GM12872 (cell line): ENCODE data around the gene SEC14L5.
A peak's percentile ranks its signal among the peaks of the same experiment; 100 is the strongest.

Experiments used
- TF ChIP-seq, protein P1 (sequence below): IDR thresholded peaks from 3 replicates; pipeline ENCODE4 v1.5.1; 2011; ENCODE audit warnings: low read depth, mild to moderate bottlenecking, low read length, moderate library complexity; ENCODE audit not compliant: insufficient read depth

SEC14L5 gene

DNA sequence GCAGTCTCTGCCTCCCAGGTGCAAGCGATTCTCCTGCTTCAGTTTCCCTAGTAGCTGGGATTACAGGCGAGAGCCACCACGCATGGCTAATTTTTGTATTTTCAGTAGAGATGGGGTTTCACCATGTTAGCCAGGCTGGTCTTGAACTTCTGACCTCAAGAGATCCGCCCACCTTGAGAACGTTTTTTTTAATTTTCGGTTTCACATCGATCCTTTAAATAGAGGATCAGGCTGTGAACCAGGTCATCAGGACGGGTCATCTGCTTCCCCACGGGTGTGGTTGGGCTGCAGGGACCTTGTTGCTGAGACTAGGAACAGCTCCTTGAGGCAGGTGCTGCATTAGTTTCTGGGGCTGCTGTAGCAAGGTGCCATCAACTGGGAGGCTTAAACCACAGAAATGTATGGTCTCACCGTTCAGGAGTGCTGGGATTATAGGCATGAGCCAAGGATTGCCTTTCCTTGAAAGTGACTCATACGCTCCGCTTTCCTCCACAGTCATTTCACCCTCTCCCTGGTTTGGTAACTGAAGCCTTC, 83.5 kb downstream of the SEC14L5 start:
- TF ChIP-seq, protein P1, sequence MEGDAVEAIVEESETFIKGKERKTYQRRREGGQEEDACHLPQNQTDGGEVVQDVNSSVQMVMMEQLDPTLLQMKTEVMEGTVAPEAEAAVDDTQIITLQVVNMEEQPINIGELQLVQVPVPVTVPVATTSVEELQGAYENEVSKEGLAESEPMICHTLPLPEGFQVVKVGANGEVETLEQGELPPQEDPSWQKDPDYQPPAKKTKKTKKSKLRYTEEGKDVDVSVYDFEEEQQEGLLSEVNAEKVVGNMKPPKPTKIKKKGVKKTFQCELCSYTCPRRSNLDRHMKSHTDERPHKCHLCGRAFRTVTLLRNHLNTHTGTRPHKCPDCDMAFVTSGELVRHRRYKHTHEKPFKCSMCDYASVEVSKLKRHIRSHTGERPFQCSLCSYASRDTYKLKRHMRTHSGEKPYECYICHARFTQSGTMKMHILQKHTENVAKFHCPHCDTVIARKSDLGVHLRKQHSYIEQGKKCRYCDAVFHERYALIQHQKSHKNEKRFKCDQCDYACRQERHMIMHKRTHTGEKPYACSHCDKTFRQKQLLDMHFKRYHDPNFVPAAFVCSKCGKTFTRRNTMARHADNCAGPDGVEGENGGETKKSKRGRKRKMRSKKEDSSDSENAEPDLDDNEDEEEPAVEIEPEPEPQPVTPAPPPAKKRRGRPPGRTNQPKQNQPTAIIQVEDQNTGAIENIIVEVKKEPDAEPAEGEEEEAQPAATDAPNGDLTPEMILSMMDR: no peak

DNA sequence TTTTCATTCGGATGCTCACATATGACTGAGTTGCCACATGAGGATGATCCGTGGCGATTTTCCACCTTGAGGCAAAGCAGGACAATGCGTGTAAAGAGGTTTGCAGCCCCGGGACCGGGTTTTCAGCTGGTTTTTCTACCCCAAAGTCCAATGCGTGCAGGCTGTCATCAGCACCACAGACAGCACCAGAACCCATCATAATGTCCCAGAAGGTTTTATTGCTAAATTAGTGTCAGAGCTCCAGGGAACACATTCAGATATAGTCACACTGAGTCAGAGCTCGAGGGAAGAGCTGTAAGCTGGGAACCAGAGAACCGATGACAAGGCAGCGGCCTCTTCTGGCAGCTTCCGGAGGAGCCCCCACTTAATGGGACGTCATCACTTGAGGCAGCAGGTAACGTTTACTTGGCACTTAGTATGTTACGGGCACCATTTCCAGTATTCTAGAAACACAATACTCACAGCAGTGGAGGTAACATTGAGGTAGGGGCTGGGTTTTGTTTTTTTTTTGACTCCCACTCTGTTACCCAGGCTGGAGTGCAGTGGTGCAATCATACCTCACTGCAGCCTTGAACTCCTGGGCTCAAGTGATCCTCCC, 84.5 kb downstream of the SEC14L5 start:
- TF ChIP-seq, protein P1: no peak

DNA sequence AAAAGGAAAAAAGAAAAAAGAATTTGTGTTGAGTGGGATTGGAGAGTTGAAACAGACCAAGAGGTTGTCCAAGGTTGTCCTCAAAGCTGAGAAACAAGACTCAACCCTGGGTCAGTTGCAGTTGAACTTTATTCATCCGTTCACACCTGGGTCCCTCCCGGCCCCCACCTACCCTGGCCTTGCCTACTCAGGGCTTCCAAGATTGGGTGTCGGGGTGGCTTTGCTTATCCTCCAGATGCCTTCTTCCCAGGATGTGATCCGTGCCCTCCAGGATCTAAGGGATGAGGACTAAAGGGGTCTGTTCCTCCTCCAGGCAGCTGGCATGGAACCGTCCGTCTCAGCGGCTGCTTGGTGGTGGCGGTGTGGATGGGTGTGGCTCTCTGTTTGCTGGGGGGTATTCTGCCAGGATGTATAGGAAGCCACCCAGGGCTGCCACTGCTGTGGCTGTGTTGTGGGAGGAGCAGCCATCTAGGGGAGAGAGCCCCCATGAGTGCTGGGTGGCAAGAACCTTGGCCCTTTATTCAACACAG, 85.9 kb downstream of the SEC14L5 start:
- TF ChIP-seq, protein P1: no peak

DNA sequence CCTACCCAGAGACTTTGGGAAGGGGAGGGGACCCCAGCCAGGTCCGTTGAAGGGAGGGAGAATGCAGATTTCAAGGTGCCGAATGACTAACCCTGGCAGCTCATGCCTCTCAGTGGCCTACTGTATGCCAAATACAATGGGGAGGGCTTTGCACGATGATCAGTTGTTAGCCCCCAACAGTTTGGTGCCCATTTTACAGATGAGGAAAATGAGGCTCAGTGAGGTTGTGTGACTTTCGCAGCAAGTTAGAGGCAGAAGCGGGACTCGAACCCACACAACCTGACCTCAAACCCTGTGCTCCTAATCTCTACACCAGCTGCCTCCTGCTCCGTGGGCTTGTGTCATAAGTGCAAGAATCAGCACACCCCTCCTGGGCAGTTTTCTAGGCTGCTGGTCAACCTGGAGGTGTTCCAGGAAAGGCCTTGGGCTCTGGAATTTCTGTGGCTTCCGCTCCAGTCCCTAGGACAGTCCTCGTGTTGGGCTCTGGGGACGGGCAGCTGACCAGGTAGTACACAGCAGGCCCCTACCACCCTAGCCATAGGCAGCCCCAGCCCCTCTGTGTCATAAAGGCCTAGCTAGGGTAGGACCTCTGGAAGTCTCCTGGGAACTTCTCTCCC, 87.5 kb downstream of the SEC14L5 start:
- TF ChIP-seq, protein P1: no peak

DNA sequence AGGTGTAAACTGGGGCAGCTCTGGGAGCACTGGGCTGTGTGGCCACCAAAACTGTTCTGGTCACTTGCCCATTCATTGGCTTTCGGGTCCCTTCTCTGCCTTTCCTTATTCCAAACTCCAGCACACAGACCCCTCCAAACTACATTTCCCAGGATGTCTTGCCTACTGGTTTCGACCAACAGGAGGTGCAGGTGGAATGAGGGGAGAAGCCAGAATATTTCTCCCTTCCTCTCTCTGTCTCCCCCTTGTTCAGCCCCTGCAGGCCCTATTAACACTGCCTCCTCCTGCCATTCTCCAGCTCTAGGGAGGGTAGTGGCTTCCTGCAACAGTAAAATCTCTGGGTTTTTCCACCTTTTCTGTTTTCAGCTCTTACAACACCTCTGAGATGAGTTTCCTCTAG, 88.8 kb downstream of the SEC14L5 start:
- TF ChIP-seq, protein P1: no peak

DNA sequence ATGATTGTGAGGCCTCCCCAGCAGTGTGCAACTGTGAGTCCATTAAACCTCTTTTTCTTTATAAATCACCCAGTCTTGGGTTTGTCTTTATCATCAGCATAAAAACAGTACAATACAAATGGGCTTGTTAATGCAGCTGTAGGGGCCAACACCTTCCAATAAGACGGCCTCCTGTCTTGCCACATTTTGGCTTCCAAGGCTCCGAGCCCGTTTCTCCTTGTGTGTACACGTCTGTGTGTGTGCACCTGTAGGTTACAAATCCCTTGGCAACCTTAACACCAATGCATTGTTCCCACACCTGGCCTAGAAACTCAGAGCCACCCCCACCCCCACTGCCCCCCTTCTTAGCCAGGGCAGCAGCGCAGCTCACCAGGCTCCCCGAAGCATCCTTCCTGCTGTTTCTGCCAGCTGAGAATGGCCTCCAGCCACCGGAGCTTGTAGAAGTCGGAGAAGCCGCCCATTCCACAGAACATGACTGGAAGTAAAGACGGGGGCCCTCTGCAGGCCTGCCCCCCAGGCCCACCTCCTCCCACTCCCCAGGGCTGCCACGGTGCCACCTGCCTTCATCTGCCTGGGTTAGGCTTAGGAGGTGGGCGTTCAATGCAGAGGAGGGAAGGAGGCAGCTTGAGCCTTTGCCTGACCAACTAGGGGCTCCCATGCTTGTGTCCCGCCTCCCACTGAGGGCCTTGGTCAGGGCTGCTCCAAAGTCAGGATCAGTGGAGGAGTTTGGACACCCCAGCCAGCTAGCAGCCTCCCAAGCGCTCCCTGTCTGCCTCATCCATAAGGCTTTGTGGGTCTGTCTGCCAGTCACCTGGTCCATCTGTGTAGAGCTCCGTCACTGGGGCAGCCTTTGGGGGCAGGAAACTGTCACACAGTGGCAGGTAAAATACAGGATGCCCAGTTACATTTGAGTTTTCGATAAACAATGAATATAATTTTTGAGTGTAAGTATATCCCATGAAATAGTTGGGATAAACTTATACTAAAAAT, 97.0 kb downstream of the SEC14L5 start:
- TF ChIP-seq, protein P1: no peak

DNA sequence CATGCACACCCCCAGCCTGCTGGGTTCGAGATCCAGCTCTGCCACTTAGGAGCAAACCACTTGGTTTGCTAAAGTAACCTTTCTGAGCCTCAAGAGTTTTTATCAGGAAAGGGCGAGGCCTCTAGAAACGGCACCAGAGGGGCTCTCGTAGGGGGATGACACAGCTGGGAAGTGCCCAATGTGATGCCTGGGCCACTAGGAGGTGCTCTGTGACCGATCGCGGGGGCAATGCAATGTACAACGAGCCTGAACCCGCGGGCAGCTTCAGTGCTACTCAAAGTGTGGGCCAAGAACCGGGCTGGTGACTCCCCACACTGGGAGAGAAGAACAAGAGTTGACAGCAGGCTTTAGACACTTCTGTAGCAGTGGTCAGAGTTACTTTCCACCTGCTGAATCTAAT, 98.2 kb downstream of the SEC14L5 start:
- TF ChIP-seq, protein P1: peak; percentile 80
